ENCODE results near the gene PCDHB3.
"Not testable (repeated sequence)": the region's sequence is repeated elsewhere in the genome, so short reads cannot be mapped to it uniquely, and the experiment has no call there.

The PCDHB3 gene

DNA sequence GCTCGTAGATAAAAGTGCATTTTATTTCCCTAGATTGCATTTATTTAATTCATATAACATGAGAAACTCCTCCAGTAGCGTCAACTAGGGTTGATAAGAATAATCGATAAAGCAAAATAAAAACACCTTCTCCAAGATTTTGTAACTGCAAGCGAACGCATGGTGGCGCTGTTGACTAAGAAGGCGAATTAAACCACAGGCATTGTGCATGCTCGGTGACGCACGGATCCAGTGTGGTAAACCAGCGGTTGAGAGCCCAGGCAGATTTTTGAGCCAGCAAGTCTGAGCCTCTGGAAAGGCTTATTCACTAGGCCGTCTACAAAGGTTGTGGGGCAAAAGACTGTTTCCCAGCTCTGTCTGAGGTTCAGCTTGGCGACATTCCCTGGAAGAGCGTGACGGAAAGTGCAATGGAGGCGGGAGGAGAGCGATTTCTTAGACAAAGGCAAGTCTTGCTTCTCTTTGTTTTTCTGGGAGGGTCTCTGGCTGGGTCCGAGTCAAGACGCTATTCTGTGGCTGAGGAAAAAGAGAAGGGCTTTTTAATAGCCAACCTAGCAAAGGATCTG lies at the start of gene PCDHB3:
Gene PCDHB3, plus strand, starts transcription at position 231 of the 563 bp plus-strand sequence. Its CDS starts 177 bp downstream, at position 408.
- peak; percentile 72 for DNase-seq (ENCODE audit: low spot score)

GRCh38 chr5:141050622-141051520 lies 49.4 kb upstream of the PCDHB3 start, which contains the start of gene PCDHB1:
TSS of gene PCDHB1 (plus strand) at chr5:141051374. CDS start at chr5:141051471, 97 bp downstream.
- DNase-seq (ENCODE audit: low spot score), result no peak

GRCh38 chr5:141051521-141051866 lies 48.8 kb upstream of the PCDHB3 start:
- no peak for DNase-seq (ENCODE audit: low spot score)

- DNase-seq (ENCODE audit: low spot score), result no peak
These were observed 22.4 kb upstream of the PCDHB3 start for GRCh38 chr5:141077826-141078225.

DNA sequence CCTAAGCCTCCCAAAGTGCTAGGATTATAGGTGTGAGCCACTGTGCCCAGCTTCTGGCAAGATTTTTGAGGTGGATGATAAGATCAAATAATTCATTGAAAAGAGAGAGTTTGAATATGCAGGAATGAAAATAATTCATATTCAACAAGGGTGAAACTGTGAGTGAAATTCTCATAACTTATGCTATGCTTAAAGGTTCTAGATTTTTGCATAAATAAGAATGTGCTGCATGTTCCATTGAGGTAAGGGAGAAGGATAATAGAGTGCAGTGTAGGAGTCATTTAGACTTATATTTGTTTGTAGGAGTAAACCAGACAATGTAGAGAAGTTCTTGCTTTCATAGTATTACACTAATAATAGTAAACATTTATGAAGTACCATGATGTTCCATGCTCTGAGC lies 18.0 kb upstream of the PCDHB3 start:
- no peak for DNase-seq (ENCODE audit: low spot score)

DNA sequence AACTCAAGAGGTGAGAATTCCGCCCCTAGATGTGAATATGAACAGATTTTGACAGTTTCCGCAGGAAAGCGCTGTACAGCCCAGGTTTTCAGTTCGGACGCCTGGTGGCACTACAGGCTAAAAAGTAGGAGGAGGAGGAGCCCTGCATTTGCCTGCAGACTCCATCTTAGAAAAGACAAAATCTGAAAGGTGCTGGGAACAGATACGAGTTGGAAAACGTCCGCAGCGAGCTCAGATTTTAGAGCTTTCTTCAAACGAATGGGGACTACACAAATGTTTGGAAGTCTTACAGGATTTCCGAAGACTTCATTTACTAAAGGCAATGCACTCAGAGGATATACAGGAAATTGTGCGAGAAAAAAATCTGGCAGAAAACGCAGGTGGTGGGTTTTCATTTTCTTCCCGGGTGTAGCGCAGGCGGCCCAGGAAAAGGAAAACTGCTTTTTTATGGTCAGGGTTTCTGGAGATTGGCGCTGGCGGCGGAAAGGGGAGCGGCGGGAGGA lies 15.7 kb upstream of the PCDHB3 start:
- no peak for DNase-seq (ENCODE audit: low spot score)

DNA sequence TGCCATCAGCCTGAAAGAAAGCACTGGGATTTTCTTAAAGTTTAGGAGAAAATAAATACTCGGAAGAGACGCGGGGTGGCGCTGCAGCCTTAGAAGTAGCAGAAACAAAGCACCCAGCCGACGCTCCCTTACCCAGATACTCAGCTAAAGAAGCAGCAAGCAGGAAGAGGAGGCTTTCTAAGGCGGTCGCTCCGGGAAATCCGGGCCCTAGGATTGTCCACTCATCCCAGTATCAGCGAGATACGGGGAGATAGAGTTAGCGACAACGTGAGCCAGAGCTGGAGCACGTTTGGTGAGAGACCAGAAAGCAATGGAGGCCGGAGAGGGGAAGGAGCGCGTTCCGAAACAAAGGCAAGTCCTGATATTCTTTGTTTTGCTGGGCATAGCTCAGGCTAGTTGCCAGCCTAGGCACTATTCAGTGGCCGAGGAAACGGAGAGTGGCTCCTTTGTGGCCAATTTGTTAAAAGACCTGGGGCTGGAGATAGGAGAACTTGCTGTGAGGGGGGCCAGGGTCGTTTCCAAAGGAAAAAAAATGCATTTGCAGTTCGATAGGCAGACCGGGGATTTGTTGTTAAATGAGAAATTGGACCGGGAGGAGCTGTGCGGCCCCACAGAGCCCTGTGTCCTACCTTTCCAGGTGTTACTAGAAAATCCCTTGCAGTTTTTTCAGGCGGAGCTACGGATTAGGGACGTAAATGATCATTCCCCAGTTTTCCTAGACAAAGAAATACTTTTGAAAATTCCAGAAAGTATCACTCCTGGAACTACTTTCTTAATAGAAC lies 5.6 kb upstream of the PCDHB3 start, which contains the start of gene PCDHB2:
Gene PCDHB2, plus strand, starts transcription at position 135 of the 782 bp plus-strand sequence. Its CDS starts 176 bp downstream, at position 311.
- peak; percentile 64 for DNase-seq (ENCODE audit: low spot score)

DNA sequence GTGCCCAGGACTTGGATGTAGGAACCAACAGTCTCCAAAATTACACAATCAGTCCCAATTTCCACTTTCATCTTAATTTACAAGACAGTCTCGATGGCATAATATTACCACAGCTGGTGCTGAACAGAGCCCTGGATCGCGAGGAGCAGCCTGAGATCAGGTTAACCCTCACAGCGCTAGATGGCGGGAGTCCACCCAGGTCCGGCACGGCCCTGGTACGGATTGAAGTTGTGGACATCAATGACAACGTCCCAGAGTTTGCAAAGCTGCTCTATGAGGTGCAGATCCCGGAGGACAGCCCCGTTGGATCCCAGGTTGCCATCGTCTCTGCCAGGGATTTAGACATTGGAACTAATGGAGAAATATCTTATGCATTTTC lies 5.0 kb upstream of the PCDHB3 start:
- no peak for DNase-seq (ENCODE audit: low spot score)

DNA sequence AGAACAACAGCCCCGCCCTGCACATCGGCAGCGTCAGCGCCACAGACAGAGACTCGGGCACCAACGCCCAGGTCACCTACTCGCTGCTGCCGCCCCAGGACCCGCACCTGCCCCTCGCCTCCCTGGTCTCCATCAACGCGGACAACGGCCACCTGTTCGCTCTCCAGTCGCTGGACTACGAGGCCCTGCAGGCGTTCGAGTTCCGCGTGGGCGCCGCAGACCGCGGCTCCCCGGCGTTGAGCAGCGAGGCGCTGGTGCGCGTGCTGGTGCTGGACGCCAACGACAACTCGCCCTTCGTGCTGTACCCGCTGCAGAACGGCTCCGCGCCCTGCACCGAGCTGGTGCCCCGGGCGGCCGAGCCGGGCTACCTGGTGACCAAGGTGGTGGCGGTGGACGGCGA lies 4.1 kb upstream of the PCDHB3 start:
- not testable (repeated sequence) for DNase-seq (ENCODE audit: low spot score)

DNA sequence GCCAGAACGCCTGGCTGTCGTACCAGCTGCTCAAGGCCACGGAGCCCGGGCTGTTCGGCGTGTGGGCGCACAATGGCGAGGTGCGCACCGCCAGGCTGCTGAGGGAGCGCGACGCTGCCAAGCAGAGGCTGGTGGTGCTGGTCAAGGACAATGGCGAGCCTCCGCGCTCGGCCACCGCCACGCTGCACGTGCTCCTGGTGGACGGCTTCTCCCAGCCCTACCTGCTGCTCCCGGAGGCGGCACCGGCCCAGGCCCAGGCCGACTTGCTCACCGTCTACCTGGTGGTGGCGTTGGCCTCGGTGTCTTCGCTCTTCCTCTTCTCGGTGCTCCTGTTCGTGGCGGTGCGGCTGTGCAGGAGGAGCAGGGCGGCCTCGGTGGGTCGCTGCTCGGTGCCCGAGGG lies 3.7 kb upstream of the PCDHB3 start:
- DNase-seq (ENCODE audit: low spot score), result not testable (repeated sequence)

DNA sequence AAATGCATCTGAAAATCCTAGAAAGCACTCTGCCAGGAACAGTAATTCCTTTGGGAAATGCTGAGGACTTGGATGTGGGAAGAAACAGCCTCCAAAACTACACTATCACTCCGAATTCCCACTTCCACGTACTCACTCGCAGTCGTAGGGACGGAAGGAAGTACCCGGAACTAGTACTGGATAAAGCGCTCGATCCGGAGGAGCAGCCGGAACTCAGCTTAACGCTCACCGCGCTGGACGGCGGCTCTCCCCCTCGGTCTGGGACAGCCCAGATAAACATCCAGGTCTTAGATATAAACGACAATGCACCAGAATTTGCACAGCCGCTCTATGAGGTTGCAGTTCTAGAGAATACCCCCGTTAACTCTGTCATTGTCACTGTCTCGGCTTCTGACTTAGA lies 786 bp downstream of the PCDHB3 start:
- peak; percentile 47 for DNase-seq (ENCODE audit: low spot score)

DNA sequence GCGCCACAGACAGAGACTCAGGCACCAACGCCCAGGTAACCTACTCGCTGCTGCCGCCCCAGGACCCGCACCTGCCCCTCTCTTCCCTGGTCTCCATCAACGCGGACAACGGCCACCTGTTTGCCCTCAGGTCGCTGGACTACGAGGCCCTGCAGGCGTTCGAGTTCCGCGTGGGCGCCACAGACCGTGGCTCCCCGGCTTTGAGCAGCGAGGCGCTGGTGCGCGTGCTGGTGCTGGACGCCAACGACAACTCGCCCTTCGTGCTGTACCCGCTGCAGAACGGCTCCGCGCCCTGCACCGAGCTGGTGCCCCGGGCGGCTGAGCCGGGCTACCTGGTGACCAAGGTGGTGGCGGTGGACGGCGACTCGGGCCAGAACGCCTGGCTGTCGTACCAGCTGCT lies 1.8 kb downstream of the PCDHB3 start:
- DNase-seq (ENCODE audit: low spot score), result not testable (repeated sequence)

GRCh38 chr5:141102471-141102870 lies 2.2 kb downstream of the PCDHB3 start:
- DNase-seq (ENCODE audit: low spot score), result not testable (repeated sequence)

DNA sequence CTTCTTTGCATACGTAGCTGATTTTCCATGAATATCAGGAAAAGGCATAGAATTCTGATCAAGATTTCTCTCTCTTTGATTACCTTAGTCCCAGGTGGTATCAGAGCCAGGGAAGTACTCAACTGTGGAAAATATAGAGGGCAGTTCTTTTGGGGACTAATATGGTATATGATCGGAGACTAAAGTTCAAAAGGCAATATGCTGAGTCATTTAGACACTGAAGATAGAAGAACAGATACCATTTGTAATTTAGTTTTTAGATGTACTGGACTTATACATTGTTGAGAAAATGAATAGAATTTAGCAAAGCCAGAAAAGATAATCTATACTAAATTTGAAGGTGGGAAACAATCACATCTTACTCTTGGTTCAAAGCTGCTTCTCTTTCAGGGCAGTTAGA lies 5.1 kb downstream of the PCDHB3 start:
- no peak for DNase-seq (ENCODE audit: low spot score)

DNA sequence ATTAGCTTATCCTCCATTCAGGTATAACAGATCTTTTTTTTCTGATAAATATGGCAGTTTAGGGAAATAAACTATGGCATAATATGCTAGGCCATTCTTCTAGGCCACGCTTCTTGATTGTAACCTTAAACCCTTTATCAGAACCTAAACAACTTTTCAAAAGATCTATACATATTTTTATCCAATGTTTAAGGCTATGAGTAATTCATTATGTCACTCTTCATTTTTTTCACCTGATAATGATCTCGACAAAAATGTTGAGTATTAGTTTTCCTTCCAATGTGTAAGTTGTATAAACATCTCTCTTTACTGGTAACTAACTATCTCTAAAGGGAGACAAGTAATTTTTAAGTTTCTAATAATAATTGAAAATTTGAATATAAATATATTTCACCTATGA lies 19.0 kb downstream of the PCDHB3 start:
- no peak for DNase-seq (ENCODE audit: low spot score)

DNA sequence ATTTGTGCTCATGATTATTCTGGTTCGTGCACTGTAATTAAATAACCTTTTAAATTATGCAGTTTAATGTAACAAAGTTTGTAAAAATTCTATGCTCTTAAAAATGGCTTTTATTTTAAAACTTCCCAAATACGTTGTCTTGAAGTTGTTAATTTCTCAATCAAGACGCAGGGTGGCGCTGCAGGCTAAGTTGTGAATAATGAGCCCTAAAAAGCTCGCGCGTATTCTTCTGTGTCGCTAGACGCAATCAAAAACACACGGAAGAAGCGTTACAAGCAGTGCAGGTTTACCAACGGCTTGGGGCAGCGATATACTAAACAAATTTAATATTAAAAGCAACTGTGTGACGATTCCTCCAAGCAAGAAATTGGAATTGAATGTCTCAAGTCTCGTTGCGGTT lies 21.3 kb downstream of the PCDHB3 start, which contains the start of gene PCDHB4:
Gene PCDHB4, plus strand, starts transcription at position 256 of the 400 bp plus-strand sequence. CDS start 181 bp downstream, outside the sequence.
- no peak for DNase-seq (ENCODE audit: low spot score)

GRCh38 chr5:141121985-141122384 lies 21.7 kb downstream of the PCDHB3 start:
- no peak for DNase-seq (ENCODE audit: low spot score)

GRCh38 chr5:141123396-141124135 lies 23.3 kb downstream of the PCDHB3 start:
- DNase-seq (ENCODE audit: low spot score), result not testable (repeated sequence)

DNA sequence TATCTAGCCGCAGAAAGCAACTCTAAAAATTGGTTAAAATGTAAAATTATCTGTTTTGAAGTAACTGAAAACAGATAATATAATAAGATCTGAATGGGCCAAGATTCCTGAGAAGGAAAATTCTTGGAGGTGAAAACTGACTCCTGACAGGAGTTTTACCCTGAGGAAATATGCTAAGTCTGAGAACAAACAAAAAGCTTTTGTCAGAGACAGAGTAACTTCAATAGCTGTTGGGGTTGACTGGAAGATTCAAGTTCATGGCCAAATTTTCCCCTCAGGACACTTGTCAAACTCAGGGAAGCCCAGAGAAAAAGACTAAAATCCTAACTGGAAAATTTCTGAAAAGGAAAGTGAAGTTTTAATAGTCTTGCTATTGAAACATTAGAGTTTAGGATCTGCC lies 27.0 kb downstream of the PCDHB3 start:
- no peak for DNase-seq (ENCODE audit: low spot score)

- no peak for DNase-seq (ENCODE audit: low spot score)
These were observed 34.9 kb downstream of the PCDHB3 start, which contains the start of gene PCDHB5 for GRCh38 chr5:141135030-141135717. TSS of gene PCDHB5 (plus strand) at chr5:141135206. CDS start at chr5:141135435, 229 bp downstream.
